ENCODE data around the gene SERPINB6.
"Not testable (repeated sequence)": the region's sequence is repeated elsewhere in the genome, so short reads cannot be mapped to it uniquely, and the experiment has no call there.

The SERPINB6 gene

DNA sequence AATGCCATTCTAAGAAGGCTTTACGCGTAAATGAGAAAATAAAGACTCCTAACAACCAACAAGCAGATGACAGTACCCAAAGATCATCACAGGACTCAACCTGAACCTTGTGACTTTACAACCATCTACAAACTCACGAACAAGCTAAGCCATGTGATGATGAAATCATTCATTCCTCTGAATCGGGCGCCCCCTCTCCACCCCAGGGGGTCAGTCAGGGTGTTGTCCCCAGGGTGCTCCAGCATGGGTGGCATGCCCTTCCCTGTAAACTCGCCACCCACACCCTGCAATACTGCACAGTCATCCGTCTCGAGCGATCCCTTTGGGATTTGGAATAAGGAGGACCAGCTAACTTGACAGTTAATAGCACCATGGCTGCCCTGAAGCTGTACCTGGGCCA, 12.6 kb downstream of the SERPINB6 start:
- DNase-seq (ENCODE audit: low spot score) = no peak

DNA sequence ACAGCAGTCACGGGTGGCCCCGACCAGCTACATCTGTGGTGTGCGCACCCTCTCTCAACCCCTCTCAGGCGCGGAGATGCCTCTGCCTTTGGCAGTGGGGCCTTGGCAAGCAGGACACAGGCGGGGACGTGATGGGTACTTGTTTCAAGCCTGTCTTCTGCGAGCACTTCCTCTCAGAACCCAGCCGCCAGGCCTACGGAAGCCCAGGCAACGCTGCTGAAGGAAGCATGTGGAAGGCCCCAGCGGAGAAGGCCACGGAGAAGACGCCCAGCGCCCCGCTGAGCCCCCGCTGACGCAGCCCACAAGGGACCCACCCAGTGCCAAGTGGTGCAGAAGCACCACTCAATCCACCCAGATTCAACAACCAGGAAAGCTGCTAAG, 13.0 kb downstream of the SERPINB6 start:
- no peak for DNase-seq (ENCODE audit: low spot score)

DNA sequence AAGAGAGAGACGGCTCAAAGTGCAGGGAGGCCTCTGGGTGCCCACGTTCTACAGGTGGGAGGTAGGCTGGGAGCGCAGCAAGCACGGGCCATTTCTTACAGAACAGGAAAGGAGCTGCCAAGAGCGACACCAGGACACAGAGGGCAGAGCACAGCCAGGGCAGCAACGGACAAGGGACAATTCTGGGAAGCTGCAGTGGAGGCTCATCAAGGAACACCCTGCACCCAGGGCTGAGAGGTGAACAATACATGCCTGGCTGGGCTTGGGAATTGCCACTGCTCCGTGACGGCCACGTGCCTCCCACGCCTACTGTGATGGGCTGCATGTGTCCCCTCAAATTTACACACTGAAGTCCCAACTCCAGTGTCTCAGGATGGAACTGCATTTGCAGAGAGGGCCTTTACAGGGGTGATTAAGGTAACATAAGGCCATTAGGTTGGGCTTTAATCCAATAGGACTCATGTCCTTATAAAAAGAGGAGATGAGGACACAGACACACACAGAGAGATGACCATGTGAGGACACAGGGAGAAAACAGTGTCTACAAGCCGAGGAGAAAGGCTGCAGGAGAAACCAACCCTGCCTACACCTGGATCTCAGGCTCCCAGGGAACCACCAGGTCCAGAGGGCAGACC, 13.6 kb downstream of the SERPINB6 start:
- DNase-seq (ENCODE audit: low spot score) = no peak

DNA sequence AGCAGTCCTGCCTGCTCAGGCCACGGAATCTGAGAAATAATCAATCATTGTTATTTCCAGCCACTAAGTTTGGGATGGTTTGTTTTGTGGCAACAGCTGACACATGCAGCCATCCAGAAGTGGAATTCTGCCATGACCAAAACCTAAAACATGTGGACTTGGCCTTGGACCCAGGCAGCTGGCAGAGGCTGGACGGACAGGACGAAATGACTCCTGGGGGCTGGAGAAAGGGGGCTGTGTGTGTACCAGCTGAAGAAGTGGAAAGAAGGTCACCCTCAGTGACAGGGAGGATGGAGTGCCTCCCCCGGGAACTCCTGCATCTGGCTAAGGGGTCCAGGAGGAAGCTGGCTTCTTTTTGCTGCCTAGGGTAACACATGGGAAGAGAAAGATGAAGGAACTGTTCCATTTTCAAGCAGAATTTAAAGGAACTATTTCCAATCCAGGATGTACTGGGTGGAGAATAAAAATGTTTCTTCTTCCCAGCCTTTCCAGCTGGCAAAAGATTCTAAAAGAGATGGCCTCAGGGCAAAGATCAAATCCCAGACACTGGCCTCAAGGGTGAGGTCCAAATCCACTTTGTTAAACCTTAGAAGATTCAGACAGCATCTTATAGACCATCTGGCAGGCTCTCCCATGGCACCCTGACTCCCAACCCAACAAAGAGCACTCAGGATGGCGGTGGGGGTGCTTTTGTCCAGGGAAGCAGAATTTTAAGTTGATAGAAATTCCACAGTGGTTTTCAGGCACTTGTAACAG, 14.3 kb downstream of the SERPINB6 start:
- DNase-seq (ENCODE audit: low spot score) = no peak

DNA sequence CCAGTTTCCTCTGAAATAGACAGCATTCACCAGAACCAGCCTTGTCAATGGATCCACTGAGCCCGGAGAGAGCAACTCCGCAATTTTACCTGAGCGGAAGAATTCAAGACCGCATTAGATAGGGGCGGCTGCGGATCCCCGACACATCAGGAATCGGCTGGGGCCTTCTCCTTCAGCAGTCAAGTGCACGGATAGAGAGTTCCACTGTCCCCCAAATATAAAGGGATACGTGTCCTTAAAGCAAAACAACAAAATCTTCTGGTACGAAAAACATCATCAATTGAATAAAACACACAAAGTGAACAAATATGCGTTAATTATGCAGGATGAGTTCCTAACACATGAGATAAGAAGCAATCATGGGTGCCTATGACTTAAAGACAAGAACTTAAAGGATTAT, 18.3 kb downstream of the SERPINB6 start:
- no peak for DNase-seq (ENCODE audit: low spot score)

DNA sequence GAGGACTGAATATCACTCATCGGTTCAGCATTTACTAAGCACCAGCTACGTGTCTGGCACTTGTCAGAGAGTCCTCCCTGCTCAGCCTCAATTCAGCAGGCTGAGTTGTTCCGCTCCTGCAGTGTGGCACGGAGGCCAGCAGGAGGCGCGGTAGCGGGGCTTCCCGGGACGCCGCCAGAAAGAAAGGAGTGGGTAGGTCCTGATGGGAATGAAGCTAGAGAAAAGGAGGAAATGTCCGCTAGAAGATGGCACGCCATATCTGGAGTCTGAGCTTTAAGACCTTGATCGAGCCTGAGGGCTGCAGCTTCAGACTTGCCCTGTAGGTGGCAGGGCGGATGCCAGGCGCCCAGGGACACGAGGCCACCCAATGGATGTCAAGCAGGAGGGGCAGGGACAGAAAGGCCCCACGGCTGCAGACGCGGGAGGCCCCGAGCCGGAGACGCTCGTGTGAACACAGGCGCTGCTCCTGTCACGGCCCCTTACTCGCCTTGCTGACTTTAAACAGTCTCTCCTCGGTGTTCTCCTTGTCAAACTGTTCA, 18.7 kb downstream of the SERPINB6 start:
- peak; percentile 71 for DNase-seq (ENCODE audit: low spot score)

DNA sequence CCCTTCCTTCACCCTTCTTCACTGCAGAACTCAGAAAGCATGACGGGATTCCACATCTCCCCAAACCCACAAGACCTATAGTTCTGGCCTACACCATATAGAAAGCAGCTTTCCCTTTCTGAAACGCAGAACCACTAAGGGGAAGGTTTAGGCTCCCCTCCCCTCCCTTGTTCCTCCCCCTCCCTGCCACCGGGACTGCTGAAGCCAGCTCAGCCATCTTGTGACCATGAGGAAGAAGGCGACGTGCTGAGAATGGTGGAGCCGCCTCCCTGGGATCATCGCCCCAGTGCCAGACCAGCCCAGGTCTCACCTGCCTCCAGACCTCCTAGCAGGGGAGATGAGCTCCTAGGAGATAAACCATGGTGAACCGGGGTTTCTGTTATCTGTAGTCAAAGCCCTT, 19.6 kb downstream of the SERPINB6 start:
- DNase-seq (ENCODE audit: low spot score) = no peak

DNA sequence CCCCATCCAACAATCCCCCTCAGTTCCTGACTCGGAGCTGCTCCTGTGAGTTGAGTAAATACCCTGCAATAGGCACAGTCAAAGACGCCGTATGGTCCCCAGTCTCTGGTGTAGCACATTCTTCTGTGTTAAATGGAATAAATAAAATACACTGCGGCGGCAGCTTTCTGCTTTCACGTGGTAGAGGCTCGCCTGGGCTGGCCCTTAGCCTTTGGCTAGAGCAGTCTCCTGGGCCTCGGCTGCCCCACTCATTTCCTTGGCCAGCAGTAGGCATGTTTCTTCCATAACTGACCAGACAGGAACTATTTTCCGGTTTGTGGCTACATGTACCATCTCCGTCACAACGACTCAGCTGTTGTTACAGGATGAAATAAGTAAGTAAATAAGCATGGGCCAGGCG, 20.7 kb downstream of the SERPINB6 start:
- DNase-seq (ENCODE audit: low spot score) = no peak

DNA sequence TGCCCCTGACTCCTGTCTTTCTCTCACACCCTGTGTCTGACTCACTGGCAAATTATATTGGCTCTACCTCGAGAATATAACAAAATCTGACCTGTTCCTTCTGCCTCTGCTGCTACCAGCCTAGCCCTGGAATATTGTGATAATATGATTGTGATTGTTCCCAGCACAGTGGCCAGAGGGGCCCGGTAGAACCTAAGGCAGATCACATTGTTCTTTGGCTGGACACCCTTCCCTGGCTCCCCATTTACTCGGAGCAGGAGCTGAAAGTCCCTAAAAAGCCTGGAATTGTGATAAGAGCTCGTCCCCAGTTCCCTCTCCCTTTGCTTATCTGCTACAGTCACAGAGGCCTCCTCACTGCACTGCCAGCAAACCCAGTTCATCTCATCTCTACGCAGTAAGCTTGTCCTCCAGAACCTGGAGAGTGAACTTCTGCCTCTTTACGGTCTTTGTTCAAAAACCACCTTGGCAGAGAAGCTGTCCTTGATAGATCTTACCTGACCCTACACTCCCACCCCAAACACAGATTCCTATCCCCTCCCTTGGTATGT, 21.8 kb downstream of the SERPINB6 start:
- no peak for DNase-seq (ENCODE audit: low spot score)

DNA sequence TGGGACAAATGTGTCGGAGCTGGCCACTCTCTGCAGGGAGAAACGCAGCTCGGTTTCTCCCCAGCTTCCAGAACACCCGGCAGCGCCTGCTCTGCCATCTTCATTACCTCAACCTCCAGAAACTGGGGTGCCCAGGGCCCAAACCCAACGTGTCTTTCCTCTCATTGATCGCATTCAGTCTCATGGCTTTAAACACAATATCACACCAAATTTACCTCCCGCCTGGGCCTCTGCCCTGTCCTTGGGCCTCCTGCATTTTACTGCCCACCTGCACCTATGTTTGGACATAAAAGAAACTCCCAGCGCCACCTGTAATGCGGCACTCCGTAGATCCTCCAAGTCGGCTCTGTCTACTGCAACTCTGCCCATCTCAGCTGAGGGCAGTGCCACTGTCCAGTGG, 22.2 kb downstream of the SERPINB6 start:
- DNase-seq (ENCODE audit: low spot score) = no peak

DNA sequence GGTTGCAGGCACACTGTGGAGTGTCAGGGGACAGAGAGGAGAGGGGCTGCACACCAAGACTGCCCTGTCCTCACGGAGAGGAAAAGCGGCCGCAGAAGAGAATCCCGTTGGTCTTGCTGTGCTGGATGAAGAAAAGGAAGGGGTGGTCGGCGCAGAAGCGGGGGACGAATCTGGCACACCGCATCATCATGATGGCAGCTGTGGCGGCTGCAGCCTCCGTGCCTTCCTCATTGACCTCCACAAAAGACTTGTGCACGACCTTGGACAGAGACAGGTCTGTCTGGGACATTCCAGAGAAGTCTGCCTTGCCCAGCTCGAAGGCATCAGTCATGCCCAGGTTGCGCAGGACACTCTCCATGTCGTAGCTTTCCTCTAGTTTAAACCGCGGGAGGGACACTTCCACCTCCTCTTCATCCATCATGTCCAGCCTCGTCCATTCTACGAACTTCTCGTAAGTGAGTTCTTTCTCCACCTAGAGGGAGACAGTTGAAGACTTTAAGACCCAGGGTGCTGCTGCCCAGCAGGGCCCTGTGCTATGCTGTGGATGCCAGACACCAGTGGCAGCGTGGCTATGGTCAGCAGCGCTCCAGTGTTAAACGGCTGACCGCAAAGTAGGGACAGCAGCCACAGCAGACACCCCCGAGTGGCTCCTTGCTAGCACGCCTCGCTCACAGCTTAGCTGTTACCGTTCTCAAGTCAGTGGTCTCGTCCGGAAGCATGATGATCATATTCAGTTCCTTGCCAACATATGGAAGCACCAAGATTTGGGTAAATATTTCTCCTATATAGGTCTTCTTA, 22.9 kb downstream of the SERPINB6 start:
- no peak for DNase-seq (ENCODE audit: low spot score)

DNA sequence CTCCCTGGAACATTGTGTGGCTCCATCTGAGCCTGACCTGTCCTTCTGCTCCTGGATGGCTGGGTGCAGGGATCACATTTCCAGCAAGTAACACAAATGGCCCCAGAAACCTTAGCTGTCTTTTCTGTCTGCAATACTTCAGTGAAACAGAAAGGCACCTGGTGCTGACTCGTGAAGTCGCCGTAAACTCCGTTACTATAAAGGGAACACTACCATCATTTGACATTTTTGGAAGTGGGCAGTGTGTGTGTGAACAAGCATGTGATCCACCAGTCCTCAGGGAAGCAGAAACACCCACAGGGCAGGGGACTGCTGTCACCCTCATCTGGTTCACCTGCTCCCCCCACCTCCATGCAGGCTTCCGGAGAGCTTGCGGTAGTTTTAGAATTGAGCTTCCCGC, 23.9 kb downstream of the SERPINB6 start:
- DNase-seq (ENCODE audit: low spot score) = no peak

DNA sequence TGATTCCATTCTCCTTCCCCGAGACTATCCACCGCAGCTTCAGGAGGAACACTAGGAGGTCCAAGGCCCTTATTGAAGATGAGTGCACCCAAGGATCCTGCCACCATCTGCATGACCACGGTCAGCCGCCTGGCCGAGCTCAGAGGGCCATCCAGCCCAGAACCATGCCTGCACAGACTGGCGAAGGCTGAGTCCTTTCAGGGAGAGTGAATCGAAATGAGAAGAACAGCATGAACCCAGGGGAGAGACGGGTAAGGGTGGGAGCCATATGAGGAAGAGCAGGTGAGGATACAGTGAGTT, 26.3 kb downstream of the SERPINB6 start:
- DNase-seq (ENCODE audit: low spot score) = no peak

DNA sequence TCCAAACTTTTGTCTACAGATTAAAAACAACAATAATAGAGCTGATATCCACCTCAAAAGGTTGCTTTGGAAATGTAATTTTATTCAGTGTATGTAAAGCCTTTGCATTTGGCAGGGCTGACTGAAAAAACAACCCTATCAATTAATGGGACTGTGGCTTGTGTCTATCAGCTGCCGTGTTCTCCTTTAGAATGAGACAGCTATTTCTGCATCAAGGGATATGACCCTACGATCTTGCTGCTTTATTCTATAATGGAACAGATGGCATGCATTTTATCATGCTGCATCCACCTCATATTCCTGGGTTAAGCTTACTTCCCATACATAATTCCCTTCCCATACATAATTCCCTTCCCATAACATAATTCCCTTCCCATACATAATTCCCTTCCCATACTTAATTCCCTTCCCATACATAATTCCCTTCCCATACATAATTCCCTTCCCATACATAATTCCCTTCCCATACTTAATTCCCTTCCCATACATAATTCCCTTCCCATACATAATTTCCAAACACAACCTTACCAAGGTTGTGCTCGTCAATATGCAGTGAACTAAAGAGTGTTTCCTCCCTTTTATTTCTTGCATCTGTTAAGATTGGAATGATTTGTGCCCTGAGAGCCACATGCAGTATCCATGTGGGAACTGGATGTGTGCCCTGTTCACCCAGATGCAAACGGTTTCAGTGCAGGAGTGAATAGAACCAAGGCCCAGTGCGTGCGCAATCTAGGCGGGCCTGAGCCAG, 26.8 kb downstream of the SERPINB6 start:
- DNase-seq (ENCODE audit: low spot score) = no peak

DNA sequence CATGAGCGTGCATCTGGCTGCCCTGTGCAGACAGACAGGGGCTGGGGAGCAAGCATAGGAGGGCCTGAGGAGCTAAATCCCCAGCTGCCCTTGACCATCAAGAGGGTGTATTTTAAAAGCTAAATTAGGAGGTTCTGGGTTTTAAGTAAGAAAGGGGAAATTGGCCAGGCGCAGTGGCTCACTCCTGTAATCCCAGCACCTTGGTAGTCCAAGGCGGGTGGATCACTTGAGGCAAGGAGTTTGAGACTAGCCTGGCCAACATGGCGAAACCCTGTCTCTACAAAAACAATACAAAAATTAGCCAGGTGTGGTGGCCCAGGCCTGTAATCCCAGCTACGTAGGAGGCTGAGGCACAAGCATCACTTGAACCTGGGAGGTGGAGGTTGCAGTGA, 27.8 kb downstream of the SERPINB6 start:
- no peak for DNase-seq (ENCODE audit: low spot score)

DNA sequence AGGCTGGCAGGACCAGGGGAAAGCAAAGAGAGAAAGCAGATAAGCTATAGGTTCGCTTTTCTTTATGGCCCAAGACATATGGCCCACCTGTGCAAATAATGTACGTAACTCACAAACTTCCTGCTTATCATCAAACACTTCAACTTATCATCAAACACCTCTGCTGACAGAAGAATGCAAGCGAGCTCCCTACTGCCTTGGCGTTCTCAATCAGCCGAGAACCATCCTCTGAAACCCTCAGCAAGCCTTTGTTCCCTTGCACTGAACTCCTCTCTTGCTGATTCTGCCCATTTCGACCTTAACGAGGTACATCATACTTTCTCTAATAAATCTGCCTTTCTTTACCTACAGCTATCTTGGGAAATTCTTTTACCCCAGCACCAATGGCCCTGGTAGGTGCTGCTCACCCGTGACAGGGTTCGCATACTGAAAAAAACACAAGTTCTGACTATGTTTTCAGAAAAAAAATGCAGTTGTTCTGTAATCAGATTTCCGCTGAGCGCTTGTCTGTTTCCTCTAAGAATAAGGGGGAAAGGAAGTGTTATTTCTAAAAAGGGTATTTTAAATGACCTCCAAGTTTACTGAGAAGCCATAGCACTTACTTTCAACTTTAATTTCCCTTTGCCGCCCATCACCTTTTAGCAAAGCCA, 28.3 kb downstream of the SERPINB6 start:
- peak; percentile 24 for DNase-seq (ENCODE audit: low spot score)

DNA sequence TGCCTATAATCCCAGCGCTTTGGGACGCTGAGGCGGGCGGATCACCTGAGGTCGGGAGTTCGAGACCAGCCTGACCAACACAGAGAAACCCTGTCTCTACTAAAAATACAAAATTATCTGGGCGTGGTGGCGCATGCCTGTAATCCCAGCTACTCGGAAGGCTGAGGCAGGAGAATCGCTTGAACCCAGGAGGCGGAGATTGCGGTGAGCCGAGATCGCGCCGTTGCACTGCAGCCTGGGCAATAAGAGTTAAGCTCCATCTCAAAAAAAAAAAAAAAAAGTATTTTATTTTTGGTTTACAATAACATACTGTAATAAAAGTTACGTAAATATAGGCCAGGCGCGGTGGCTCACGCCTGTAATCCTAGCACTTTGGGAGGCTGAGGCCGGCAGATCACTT, 29.3 kb downstream of the SERPINB6 start:
- DNase-seq (ENCODE audit: low spot score) = not testable (repeated sequence)

DNA sequence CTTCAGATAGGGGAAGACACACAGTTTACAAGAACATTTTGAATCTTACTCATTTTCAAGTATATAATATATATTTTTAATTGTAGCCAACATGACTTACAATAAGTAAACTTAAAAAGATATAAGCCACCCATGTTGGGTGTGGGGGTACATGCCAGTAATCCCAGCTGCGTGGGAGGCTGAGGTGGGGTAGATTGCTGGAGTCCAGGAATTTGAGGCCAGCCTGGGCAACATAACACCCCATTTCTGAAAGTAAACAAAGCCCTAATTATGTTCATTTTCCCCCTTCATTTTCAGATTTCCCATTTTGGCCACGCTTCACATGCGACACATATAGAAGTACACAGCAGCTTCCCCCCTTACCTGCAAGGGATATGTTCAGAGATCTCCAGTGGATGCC, 30.5 kb downstream of the SERPINB6 start:
- no peak for DNase-seq (ENCODE audit: low spot score)

DNA sequence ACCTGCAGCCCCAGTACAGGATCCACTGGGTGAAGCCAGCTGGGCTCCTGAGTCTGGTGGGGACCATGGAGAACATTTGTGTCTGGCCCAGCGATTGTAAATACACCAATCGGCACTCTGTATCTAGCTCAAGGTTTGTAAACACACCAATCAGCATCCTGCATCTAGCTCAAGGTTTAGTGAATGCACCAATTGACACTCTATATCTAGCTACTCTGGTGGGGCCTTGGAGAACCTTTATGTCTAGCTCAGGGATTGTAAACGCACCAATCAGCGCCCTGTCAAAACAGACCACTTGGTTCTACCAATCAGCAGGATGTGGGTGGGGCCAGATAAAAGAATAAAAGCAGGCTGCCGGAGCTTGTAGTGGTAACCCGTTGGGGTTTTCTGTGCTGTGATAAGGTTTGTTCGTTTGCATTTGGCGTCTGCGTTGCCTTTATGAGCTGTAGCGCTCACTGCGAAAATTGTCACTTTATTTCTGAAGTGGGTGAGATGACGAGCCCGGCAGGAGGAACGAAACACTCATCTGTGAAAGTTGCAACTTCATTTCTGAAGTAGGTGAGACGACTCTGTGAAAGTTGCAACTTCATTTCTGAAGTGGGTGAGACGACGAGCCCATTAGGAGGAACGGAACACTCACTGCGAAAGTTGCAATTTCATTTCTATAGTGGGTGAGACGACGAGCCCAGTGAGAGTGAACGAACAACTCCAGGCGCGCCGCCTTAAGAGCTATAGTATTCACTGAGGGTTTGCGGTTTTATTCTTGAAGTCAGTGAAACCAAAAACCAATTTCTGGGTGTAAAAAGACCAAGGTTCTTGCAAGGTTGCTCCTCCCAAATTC, 31.1 kb downstream of the SERPINB6 start:
- peak; percentile 92 for DNase-seq (ENCODE audit: low spot score)

DNA sequence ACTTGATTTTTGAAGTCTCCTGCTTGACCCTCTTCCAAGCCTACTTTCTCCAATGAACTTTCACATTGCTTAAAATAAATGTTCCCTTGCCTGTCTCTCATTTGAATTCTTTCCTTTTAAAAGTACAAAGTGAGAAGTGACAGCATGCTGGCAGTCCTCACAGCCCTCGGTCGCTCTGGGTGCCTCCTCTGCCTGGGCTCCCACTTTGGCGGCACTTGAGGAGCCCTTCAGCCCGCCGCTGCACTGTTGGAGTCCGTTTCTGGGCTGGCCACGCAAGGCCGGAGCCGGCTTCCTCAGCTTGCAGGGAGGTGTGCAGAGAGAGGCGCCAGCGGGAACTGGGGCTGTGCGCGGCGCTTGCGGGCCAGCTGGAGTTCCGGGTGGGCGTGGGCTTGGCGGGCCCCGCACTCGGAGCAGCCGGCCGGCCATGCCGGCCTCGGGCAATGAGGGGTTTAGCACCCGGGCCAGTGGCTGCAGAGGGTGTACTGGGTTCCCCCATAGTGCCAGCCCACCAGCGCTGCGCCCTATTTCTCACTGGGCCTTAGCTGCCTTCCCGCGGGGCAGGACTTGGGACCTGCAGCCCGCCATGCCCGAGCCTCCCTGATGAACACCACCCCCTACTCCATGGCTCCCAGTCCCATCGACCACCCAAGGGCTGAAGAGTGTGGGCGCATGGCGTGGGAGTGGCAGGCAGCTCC, 31.9 kb downstream of the SERPINB6 start:
- DNase-seq (ENCODE audit: low spot score) = no peak
